ENCODE results near the gene KMT2B.

DNA sequence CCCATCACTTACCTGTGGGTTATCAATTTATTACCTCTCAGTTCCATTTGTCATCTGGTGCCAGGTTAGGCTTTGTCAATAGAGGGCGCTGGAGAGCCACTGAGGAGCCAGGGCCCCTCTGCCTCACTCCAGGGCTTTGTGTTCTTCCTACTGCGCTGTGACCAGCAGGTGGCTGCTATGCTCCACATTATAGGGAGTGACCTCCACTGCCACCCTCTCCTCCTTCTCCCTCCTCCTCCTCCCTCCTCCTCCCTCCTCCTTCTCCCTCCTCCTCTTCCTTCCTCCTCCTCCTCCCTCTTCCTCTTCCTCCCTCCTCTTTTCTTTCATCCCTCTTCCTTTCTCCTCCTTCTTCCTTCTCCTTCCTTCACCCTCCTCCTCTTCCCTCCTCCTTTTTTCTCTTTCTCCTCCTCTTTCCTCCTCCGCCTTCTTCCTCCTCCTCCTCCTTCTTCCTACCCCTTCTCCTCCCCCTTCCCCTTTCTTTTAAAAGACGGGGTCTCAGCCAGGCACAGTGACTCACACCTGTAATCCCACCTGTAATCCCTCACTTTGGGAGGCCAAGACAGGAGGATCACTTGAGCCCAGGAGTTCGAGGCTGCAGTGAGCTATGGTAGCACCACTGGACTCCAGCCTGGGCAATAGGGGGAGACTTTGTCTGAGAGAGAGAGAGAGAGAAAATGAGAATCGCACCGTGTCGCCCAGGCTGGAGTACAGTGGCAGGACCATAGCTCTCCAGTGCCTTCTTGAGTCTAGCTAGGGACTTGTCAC, 23.8 kb upstream of the KMT2B start:
- TF ChIP-seq POLR2AphosphoS5 (IDR thresholded peaks at IDR 0.05), result peak in 1 of 3 donors; percentile 77
- TF ChIP-seq, protein P1, sequence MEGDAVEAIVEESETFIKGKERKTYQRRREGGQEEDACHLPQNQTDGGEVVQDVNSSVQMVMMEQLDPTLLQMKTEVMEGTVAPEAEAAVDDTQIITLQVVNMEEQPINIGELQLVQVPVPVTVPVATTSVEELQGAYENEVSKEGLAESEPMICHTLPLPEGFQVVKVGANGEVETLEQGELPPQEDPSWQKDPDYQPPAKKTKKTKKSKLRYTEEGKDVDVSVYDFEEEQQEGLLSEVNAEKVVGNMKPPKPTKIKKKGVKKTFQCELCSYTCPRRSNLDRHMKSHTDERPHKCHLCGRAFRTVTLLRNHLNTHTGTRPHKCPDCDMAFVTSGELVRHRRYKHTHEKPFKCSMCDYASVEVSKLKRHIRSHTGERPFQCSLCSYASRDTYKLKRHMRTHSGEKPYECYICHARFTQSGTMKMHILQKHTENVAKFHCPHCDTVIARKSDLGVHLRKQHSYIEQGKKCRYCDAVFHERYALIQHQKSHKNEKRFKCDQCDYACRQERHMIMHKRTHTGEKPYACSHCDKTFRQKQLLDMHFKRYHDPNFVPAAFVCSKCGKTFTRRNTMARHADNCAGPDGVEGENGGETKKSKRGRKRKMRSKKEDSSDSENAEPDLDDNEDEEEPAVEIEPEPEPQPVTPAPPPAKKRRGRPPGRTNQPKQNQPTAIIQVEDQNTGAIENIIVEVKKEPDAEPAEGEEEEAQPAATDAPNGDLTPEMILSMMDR (IDR thresholded peaks at IDR 0.05), result peak in 5 of 7 experiments; percentile 84 to 98 (median 97)
